Neural crest cell (in vitro differentiated cells): Measurements from ENCODE around the gene ADM. TPM values are rescaled to one million over a fixed set of nuclear protein-coding genes. Genes with fewer than 3 reads are reported as not detected.

Experiments used
- DNase-seq: peaks from one replicate; pipeline ENCODE4 v3.0.0; 2021; ENCODE audit warnings: low read depth, mixed read lengths, low spot score
- H3K27ac Mint-ChIP-seq: one replicate; pipeline ENCODE4 v1.8.0; 2021; ENCODE audit warnings: mild to moderate bottlenecking, mixed read lengths; ENCODE audit not compliant: unreplicated experiment
- H3K27me3 Mint-ChIP-seq: 2 replicates; pipeline ENCODE4 v1.8.0; 2021; ENCODE audit warnings: low read depth, mild to moderate bottlenecking, mixed read lengths
- H3K36me3 Mint-ChIP-seq: 2 replicates; pipeline ENCODE4 v1.8.0; 2021; ENCODE audit warnings: low read depth, mild to moderate bottlenecking, mixed read lengths
- H3K4me1 Mint-ChIP-seq: 2 replicates; pipeline ENCODE4 v1.8.0; 2021; ENCODE audit warnings: mixed read lengths
- H3K4me3 Mint-ChIP-seq: one replicate; pipeline ENCODE4 v1.8.0; 2021; ENCODE audit warnings: mild to moderate bottlenecking, mixed read lengths
- H3K9me3 Mint-ChIP-seq: 2 replicates; pipeline ENCODE4 v1.8.0; 2021; ENCODE audit warnings: mixed read lengths
- CTCF ChIP-seq: fragments of 200-600 bp; sonication (generic); conservative IDR thresholded peaks from 2 replicates; pipeline ENCODE4 v1.5.0; 2021; ENCODE audit warnings: antibody characterized with exemption, mild to moderate bottlenecking
- total RNA-seq: library from RNA; stranded (reverse); gene quantifications from 2 replicates; pipeline ENCODE4 v1.2.1, GENCODE V29; 2021

ADM gene
- total RNA-seq, 1 donor from 2014 or later = 13.9 TPM

GRCh38 chr11:10298342-10298741 is 6.5 kb upstream of the ADM start:
- H3K27ac Mint-ChIP-seq = no peak overlapping the region
- TF ChIP-seq CTCF = peak; percentile 45
- no peaks in the 10 kb centered on the region for H3K9me3 Mint-ChIP-seq
- peak overlapping the region; percentile 29 for H3K4me3 Mint-ChIP-seq
- no peaks in the 10 kb centered on the region for H3K36me3 Mint-ChIP-seq
- peaks cover 68% of the 10 kb centered on the region for H3K27me3 Mint-ChIP-seq
- peaks cover 18% of the 10 kb centered on the region for H3K4me1 Mint-ChIP-seq
- no peak for DNase-seq

GRCh38 chr11:10301656-10302358 is 3.1 kb upstream of the ADM start:
- peak overlapping the region; percentile 90 for H3K4me3 Mint-ChIP-seq
- peaks cover 80% of the 10 kb centered on the region for H3K27me3 Mint-ChIP-seq
- TF ChIP-seq CTCF = no peak
- no peak overlapping the region for H3K27ac Mint-ChIP-seq
- no peak for DNase-seq
- no peaks in the 10 kb centered on the region for H3K9me3 Mint-ChIP-seq
- peaks cover 27% of the 10 kb centered on the region for H3K4me1 Mint-ChIP-seq
- no peaks in the 10 kb centered on the region for H3K36me3 Mint-ChIP-seq

GRCh38 chr11:10302359-10302743 is 2.5 kb upstream of the ADM start:
- no peaks in the 10 kb centered on the region for H3K9me3 Mint-ChIP-seq
- H3K27ac Mint-ChIP-seq = peak overlapping the region; percentile 20
- no peaks in the 10 kb centered on the region for H3K36me3 Mint-ChIP-seq
- H3K4me1 Mint-ChIP-seq = peaks cover 32% of the 10 kb centered on the region
- TF ChIP-seq CTCF = no peak
- peak overlapping the region; percentile 90 for H3K4me3 Mint-ChIP-seq
- peaks cover 83% of the 10 kb centered on the region for H3K27me3 Mint-ChIP-seq
- DNase-seq = no peak

GRCh38 chr11:10302744-10303557 is 1.9 kb upstream of the ADM start:
- TF ChIP-seq CTCF = no peak
- H3K9me3 Mint-ChIP-seq = no peaks in the 10 kb centered on the region
- peaks cover 85% of the 10 kb centered on the region for H3K27me3 Mint-ChIP-seq
- peaks cover 36% of the 10 kb centered on the region for H3K4me1 Mint-ChIP-seq
- peak overlapping the region; percentile 90 for H3K4me3 Mint-ChIP-seq
- DNase-seq = peak; percentile 37
- H3K27ac Mint-ChIP-seq = peak overlapping the region; percentile 20
- H3K36me3 Mint-ChIP-seq = no peaks in the 10 kb centered on the region

- peaks cover 88% of the 10 kb centered on the region for H3K27me3 Mint-ChIP-seq
- no peak for DNase-seq
- peaks cover 41% of the 10 kb centered on the region for H3K4me1 Mint-ChIP-seq
- H3K9me3 Mint-ChIP-seq = no peaks in the 10 kb centered on the region
- H3K4me3 Mint-ChIP-seq = peak overlapping the region; percentile 90
- no peak overlapping the region for H3K27ac Mint-ChIP-seq
- no peak for TF ChIP-seq CTCF
- H3K36me3 Mint-ChIP-seq = no peaks in the 10 kb centered on the region
Observed at GRCh38 chr11:10303558-10304363, 1.1 kb upstream of the ADM start.
